HCT116 (cell line): Measurements from ENCODE around the gene WDR20.
"Not testable (repeated sequence)": the region's sequence is repeated elsewhere in the genome, so short reads cannot be mapped to it uniquely, and the experiment has no call there.

Source experiments
- CTCF ChIP-seq, 3 experiments: fragments of 200-600 bp in 1 of 3; sonication (generic) in 1 of 3; IDR thresholded peaks in 2 of 3; conservative IDR thresholded peaks in 1 of 3; 2 replicates each; pipeline ENCODE4 v1.5.1; 2012 to 2017; ENCODE audit warnings: low read depth in 2 of 3, low read length in 2 of 3, antibody characterized with exemption in 1 of 3, borderline replicate concordance in 1 of 3, control low read depth in 1 of 3, mild to moderate bottlenecking in 1 of 3, mixed read lengths in 1 of 3, mixed run types in 1 of 3, moderate library complexity in 1 of 3; ENCODE audit not compliant: insufficient read depth in 1 of 3
- RAD21 ChIP-seq: IDR thresholded peaks from 2 replicates; pipeline ENCODE4 v1.6.1; 2012; ENCODE audit warnings: low read depth, mild to moderate bottlenecking
- SP1 ChIP-seq: IDR thresholded peaks from 2 replicates; pipeline ENCODE4 v1.6.1; 2012; ENCODE audit warnings: low read depth
- ZNF274 ChIP-seq: fragments of 200-500 bp; sonication (Bioruptor generic); IDR thresholded peaks from 2 replicates; pipeline ENCODE4 v1.6.1; 2014; ENCODE audit warnings: mild to moderate bottlenecking, low read depth, low read length, inconsistent platforms

GRCh38 chr14:102135456-102135855 is 4.2 kb upstream of the WDR20 start:
- TF ChIP-seq ZNF274; CTCF (IDR thresholded peaks at IDR 0.05 in 2 of 3, conservative IDR thresholded peaks at IDR 0.05 in 1 of 3; ENCODE audit: borderline replicate concordance in 1 of 3, insufficient read depth in 1 of 3, low read depth in 2 of 3, low read length in 2 of 3); SP1; RAD21: not testable (repeated sequence)
